ENCODE measurements around the gene ANXA11.
"Not testable (repeated sequence)": the region's sequence is repeated elsewhere in the genome, so short reads cannot be mapped to it uniquely, and the experiment has no call there.

Gene ANXA11

DNA sequence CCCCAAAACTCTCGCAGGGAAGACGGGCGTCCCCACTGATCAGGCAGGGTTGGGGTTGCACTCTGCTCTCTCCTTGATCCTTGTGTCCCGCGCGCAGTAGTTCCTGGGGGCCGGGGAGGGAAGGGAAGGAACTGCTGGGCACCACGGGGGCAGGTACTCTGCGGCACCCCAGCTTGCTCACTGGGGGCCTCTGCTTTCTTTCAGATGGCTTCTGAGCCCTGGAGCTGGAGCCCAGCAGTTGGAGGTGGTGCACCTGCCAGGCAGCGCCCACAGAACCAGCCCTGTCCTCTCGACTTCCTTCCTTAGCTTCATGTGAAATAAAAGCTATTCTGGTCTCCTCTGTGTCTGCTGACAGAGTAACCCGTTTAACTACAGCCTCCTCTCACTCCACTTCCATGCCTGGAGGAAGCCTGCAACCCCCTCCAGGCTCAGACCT, 60.6 kb downstream of the ANXA11 start:
- no peak for DNase-seq (ENCODE audit: low spot score)

DNA sequence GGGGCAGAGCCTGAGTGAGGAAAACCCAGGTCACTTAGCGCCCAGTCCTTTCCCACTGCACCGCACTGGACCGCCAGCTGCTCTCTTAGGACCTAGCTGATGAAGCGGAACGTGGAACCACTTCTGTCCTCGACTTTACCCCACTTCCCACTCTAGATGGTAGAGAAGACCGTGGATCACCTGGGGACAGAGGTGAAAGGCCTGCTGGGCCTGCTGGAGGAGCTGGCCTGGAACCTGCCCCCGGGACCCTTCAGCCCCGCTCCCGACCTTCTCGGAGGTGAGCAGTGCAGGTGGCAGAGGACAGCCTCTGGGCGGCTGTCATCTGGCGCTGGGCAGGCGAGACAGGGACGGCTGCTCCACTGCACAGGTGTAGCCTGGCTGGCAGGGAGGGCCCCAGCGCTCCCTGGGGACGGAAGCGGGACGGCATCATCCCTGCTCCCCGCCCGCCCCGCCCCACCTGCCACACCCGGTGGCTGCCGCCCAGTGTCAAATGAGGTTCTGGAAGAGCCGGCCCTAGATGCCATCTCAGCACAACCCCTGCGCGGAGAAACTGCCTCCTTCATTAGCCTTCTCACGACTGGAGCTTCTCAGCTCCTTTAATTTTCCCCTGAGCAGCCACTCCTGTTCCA, 61.2 kb downstream of the ANXA11 start:
- no peak for DNase-seq (ENCODE audit: low spot score)

DNA sequence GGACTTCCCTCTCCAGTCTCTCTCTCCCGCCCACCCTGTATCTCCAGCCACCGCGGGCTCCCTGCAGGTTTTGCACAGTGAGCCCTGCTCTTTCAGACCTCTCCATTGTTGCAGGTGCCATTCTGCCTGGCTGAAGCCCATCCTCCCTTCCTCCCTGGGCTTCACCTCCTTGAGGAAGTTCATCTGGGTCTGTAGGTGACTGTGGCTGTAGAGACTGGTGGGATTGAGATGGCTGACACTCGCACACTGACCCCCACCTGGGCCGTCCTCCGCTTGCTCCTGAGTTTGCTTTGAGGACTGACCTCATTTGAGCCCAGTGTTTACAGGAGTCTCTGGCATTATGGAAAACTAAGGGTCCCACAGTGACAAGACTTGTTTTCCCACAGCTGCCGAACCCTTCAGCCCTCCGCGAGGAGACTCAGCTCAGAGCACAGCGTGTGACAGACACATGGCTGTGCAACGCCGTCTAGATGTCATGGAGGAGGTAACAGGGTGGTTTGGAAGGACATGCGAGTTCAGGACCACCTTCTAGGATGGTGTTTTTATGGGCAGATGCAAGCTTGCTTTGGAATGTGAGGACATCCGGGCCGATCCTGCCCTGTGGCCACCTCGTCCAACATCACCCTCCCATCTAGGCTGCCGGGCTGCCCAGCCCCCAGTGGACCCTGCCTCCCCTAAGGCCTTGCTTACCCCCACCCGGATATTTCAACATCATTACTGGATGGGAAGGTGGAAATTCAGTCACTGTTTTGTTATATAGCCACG, 63.5 kb downstream of the ANXA11 start:
- no peak for DNase-seq (ENCODE audit: low spot score)

DNA sequence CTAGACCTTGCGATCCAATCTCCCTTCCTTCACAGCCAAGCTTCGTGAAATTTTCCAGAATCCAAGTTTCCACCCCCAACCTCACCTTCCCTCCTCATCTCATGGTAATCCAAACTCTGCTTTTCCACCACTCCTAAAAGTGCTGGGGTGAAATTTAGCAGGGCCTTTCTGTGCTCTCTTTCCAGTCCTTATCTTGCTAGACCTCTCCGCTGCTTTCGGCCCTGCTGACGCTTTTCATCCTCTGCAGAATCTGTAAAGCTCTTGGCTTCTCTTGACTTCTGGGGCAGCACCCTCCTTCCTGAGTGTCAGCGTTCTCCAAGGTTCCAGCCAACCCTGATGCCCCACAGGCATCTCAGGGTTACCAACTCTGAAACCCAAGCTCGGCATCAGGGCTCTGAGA, 65.1 kb downstream of the ANXA11 start:
- DNase-seq (ENCODE audit: low spot score): no peak

DNA sequence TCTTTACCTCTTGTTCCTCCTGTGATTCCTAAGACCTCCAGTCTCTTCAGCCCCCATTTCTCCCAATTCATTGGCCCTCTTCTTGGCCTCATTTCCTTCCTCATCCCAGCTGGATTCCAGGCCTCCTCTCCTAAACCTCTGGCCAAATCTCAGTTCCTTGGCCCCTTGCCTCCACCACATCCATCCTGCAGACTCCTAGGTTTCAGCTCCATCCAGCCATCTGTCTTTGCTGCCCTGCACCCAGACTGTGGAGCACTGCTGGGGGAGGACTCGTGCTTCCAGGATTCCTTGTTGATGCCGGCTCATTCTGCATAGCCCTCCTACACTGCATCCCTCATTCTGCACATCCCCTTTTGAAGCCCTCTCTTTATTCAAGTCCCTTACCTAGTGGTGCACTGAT, 66.1 kb downstream of the ANXA11 start:
- DNase-seq (ENCODE audit: low spot score): no peak

DNA sequence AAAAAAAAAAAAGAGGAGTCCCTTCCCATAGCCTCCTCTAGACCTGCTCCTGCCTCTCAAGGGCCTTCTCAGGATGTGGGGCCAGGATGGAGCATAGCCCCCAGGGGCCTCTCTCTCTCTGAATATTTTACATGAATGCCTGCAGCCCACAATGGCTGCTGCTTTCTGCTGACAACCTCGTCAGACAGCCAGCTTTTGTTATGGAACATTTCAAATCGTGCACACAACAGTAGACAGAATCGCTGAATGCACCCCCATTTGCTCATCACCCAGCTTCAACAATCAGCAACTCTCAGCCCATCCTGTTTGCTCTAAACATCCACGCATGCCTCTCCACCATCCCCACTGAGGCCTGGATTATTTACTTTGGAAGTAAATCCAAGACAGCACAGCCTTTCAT, 67.4 kb downstream of the ANXA11 start:
- DNase-seq (ENCODE audit: low spot score): no peak

DNA sequence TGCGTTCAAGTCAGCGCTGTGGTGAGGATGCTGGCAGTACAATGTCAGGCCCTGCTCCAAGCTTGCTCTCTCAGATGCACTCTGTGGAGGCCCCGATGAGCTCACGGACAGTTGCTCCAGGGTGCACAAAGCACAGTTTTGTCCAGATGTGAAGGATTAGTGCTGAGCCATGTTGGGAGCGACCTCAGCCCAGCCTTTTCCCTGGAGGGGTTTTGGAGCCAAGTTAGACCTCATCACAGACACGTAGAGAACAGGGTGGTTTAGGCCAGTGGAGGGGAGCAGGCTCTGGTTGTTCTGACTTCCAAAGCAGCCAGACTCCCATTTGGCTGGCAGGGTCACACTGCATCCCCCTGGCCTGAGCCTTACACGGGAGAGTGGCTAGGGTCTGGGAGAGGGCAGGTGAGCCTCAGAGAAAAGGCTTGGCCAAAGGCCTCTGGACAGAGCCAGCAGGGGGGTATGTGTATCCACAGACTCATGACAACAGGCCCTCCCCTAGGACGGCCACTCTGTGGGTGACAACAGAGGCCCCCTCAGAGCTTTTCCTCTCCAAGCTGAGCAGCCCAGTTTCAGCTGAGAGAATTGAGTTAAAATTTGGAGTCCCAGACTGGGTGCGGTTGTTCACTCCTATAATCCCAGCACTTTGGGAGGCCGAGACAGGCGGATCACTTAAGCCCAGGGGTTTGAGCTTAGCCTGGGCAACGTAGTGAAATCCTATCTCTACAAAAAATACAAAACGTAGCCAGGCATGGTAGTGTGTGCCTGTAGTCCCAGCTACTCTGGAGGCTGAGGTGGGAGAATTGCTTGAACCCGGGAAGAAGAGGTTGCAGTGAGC, 68.1 kb downstream of the ANXA11 start:
- no peak for DNase-seq (ENCODE audit: low spot score)

DNA sequence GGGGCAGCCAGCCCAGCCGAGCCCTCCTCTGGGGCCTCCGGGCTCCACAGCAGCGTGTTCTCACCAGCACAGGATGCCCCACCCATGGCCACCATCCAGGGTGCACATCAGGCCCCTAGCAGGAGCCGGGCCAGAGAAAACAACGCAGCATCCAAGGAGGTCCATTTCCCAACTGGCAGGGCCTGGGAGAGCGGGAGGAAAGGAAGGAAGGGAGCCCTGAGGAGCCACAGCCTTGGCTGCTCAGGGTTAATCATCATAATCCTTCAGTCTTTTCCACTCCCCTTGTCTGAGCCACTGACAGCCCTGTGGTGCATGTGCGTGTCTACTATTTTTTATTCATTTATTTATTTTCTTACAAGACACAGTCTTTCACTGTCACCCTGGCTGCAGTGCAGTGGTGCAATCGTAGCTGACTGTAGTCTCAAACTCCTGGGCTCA, 69.2 kb downstream of the ANXA11 start:
- no peak for DNase-seq (ENCODE audit: low spot score)

DNA sequence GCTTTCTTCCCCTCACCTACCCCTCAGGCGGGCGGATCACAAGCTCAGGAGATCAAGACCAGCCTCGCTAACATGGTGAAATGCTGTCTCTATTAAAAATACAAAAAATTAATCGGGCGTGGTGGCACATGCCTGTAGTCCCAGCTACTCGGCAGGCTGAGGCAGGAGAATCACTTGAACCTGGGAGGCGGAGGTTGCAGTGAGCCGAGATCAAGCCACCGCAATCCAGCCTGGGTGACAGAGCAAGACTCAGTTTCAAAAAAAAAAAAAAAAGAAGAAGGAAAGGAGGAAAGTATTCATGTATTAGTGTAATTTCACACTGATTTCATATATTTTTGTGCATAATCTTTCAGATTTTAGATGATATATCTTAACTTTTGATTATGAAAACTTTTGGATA, 71.7 kb downstream of the ANXA11 start:
- not testable (repeated sequence) for DNase-seq (ENCODE audit: low spot score)

DNA sequence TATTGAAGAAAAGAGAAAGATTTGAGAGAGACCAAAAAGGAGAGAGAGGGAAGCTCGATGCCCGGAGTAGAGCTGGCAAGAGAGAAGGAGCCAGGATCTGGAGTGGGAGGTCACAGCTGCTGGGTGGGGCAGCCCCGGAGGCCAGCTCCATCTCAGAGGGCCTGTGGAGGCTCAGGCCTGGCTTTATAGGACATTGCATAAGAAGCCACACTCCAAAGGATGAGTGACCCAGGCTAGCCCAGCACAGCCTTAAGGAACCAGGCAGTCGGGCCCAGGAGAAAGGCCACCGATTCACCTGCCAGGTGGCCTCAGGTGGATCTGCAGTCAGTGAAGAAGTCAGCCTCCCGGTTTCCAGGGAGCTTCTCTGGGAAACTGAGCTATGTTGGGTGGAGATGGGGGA, 72.1 kb downstream of the ANXA11 start:
- DNase-seq (ENCODE audit: low spot score): no peak

DNA sequence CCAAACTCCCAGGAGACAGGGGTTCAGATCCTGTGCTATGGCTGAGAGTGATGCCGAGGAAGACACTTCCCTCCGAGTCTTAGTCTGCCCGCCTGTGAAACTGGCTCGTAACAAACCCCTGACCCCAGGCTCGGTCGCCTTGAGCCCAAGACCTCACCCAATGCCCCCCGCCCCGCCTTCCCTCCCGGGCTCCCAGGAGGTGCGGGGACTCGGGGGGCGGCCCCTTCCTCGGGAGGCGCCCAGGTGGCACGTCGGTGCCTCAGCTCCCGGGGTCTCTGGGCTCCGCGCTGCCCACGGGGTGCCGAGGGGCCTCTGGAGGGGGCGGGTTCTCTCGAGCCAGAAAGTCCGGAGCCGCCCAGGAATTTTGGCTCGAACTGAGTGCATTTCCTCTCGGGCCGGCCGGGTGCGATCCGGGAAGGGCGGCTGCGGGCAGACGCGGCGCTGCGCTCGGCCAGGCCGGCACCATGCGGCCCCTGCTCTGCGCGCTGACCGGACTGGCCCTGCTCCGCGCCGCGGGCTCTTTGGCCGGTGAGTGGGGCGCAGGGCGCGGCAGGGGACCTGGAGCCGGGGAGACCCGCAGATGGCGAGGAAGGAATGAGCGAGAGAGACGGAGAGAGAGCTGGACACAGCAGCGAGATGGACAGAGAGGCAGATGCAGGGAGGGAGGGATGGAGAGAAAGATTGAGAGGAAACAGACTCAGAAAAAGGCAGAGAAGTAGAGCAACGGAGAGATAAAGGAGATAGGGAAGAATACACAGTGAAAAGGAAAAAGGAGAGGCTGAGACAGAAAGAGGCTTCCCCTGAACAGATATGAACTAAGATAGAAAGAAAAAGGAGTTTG, 72.8 kb downstream of the ANXA11 start, which contains the start of gene PLAC9:
Gene PLAC9 (plus strand): TSS at position 432 of the 841 bp plus-strand sequence. CDS start 33 bp downstream, at position 465.
- DNase-seq (ENCODE audit: low spot score): no peak

DNA sequence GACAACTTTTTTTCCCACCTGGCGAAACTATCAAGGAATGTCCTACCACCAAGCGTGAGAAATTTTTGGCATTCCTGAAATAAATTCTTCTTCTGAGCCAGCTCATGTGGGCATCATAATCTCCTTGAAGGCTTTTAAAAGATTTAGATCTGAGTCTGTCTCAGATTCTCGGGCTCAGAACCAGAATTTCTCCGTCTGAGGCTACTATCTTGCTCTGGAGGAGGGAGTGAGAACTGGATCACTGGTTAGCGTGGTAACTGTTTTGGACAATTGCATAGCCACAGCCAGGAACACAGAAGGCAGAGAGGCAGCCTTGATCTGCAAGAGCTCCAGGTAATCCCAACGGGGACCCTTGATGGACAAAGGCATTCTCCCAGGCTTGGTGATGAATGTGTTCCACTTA, 73.8 kb downstream of the ANXA11 start:
- DNase-seq (ENCODE audit: low spot score): no peak

DNA sequence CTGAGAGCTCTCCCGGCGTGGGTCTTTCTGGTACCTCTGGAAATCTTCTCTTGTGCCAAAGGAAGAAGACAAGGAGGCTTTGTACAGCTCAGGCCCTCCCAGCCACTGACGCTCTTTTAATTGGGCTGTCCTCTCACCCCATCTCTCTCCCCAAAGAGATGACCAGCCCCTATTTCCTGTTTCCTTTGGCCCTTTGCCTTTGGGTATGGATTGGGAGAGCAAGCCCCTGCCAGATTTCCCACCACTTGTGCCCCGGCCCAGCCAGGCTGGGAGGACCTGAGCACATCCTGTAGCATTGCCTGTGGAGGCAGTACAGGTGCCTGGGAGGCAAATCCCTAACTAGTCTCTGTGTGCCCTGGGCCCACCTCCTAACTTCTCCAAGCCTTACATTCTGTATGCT, 78.5 kb downstream of the ANXA11 start:
- DNase-seq (ENCODE audit: low spot score): no peak

DNA sequence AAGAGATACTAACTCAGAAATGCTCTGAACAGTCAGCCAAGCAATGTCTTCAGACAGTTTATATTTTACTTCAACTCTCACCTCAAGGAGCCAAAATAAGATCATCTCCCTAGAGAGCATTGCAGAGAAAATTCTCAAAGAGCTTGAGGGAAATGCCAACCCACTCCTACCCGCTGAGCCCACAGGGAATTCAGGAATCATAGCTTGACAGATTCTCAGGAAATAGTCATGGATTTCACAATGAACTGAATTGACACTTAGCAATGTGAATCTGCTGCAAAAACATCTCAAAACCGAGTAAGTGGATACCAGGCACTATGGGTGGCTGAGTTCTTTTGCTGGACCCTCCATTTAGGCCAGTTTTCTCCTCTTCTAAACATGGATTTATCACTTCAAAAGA, 82.6 kb downstream of the ANXA11 start:
- DNase-seq (ENCODE audit: low spot score): no peak

DNA sequence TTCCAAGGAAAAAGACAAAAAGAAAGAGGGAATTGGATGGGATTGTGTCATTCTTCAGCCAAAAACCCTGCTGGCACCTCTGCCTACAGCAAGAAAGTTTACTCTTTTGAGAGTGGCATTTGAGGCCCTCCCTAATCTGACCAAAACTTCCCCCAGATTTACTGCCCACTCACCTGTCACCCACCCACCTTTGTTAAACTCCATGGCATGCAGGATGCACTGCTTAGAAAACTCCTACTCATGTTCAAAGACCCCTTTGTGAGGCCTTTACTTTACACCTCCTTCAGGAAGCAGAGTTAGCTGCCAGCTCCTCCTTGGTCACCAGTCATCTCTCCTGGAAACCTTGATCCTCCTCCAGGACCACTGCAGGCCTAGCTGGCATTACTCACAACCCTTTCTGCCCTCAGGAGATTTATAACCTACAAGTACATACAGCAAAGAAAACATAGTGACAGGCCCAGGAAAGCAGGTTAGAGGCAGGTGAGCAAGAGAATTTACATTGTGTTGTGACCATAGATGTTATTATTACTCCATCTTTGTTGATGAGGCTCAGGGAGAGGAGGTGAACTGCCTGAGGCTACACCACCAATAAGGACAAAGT, 83.1 kb downstream of the ANXA11 start:
- DNase-seq (ENCODE audit: low spot score): no peak

DNA sequence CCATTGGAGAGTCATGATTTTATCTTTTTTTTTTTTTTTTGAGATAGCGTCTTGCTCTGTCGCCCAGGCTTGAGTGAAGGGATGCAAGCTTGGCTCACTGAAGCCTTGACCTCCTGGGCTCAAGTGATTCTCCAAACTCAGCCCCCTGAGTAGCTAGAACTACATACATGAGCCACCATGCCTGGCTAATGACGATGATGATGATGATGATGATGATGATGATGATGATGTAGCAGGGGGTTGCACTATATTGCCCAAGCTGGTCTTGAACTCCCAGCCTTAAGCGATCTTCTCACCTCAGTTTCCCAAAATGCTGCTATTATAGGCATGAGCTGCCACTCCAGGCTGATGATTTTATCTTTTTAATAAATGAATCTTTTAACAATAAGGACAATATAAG, 86.7 kb downstream of the ANXA11 start:
- DNase-seq (ENCODE audit: low spot score): no peak

DNA sequence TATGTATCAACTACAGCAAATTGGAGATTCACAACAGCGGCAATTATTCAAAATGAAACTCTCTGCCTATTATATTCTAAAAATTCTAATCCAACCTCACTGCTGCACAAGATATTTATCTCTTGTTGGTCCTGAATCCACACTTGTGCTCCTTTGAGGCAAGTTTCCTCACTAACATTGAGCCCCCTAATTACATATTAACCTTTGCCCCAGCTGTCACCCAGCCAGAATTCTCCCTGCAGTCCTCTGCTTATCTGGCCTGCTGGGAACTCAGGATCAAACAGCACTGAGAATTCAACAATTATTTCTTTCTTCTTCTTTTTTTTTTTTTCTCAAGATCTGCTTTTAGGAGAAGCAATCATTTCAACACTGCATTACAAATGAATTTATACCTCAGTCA, 94.4 kb downstream of the ANXA11 start:
- DNase-seq (ENCODE audit: low spot score): no peak

DNA sequence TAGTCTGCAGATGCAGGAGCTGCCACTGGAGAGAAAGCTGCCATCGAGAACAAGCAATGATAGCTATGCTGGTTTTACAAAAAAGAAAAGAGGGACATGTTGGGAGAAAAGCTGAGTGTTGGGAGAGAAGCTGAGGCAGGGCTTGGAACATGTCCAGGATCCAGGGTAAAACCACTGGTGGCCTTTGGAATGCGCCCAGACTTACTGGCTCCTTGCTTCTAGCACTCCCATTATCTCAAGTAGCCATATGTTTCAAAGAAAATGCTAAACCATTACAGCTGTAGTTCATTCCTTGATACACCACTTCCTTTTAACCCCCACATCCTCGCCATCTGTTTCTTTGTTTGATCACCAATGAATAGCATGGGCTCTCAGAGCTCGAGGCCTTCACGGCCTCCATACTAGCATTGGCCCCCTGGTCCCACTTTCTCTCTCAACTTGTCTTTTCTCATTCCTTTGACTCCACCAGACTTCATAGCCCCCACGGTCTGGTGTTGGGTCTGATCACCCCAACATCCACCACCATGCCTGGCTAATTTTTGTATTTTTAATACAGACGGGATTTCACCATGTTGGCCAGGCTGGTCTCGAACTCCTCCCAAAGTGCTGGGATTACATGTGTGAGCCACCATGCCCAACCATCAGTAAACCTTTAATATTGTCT, 96.6 kb downstream of the ANXA11 start:
- no peak for DNase-seq (ENCODE audit: low spot score)

DNA sequence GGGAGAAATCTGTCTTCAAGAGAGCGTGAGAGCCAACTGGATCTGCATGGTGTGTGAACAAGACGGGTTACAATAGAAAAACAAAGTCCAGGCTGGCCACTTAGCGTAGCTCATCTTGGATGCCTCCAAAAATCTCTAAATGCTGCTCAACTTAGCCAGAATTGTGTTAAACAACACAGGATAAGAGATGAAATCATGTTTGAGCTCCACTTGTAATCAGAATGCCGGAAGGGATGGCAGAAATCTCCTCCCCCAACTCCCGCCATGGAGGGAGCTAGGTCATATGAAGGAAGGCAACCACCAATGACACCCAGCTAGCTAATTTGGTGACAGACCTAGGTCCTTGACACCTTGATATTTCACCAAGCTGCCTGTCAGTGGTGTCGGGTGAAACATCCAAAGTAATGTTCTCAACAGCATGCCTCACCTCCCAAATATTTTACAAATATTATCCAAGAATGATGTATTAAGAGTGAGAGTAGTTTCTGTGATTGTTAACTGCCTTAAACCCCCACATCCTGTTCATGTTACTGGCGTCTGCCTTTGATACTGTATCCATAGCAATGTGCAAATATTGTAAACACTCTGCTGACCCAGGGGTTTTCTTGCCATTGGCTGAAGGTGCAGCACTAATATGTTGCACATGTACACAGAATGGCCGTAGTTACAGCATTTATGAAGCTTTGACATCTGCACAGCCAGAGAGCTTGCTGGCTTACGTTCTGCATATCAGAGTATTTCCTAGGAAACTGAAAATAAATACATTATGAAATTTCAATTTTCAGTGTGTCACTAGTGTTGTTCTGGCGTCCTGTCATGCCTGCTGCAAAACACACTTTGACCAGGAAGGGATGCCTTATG, 101.0 kb downstream of the ANXA11 start:
- no peak for DNase-seq (ENCODE audit: low spot score)

All from kidney capillary endothelial cell (primary cell).